HEK293T (cell line): ENCODE data around the gene GPBP1.
A peak's percentile ranks its signal among the peaks of the same experiment; 100 is the strongest.
"Not testable (repeated sequence)": the region's sequence is repeated elsewhere in the genome, so short reads cannot be mapped to it uniquely, and the experiment has no call there.

ENCODE experiments used
- CTCF ChIA-PET: fragments of 350-600 bp; formaldehyde crosslinking; extraction: SDS; loops from one replicate; lab custom pipeline; 2021; ENCODE audit warnings: antibody characterized with exemption, inconsistent platforms; lab: Yijun Ruan, JAX
- POLR2A ChIA-PET: fragments of 350-600 bp; formaldehyde crosslinking; extraction: SDS; loops from one replicate; lab custom pipeline; 2020; ENCODE audit warnings: antibody characterized with exemption, inconsistent platforms; lab: Yijun Ruan, JAX
- DNase-seq: peaks from one replicate; pipeline ENCODE4 v3.0.0; 2012; ENCODE audit warnings: mixed read lengths; ENCODE audit errors: extremely low spot score
- ARNT ChIP-seq: fragments of 450-650 bp; IDR thresholded peaks from 2 replicates; pipeline ENCODE4 v1.6.1; 2017; ENCODE audit warnings: mild to moderate bottlenecking
- BHLHE40 ChIP-seq: fragments of 450-650 bp; IDR thresholded peaks from 2 replicates; pipeline ENCODE4 v1.6.1; 2016; ENCODE audit warnings: mild to moderate bottlenecking, moderate library complexity, borderline replicate concordance
- CTBP1 ChIP-seq: fragments of 450-650 bp; IDR thresholded peaks from 2 replicates; pipeline ENCODE4 v1.6.1; 2016; ENCODE audit warnings: borderline replicate concordance
- ELF4 ChIP-seq: fragments of 450-650 bp; IDR thresholded peaks from 2 replicates; pipeline ENCODE4 v1.6.1; 2017; ENCODE audit warnings: antibody characterized with exemption
- FOXA1 ChIP-seq: fragments of 450-650 bp; IDR thresholded peaks from 2 replicates; pipeline ENCODE4 v1.6.1; 2016; ENCODE audit warnings: mild to moderate bottlenecking
- FOXK2 ChIP-seq: fragments of 450-650 bp; IDR thresholded peaks from 2 replicates; pipeline ENCODE4 v1.6.1; 2016; ENCODE audit warnings: mild to moderate bottlenecking
- FOXM1 ChIP-seq: fragments of 450-650 bp; IDR thresholded peaks from 2 replicates; pipeline ENCODE4 v1.6.1; 2017; ENCODE audit warnings: mild to moderate bottlenecking, borderline replicate concordance
- HDGF ChIP-seq: fragments of 450-650 bp; IDR thresholded peaks from 2 replicates; pipeline ENCODE4 v1.6.1; 2017; ENCODE audit warnings: antibody characterized with exemption, borderline replicate concordance
- L3MBTL2 ChIP-seq: fragments of 450-650 bp; conservative IDR thresholded peaks from 2 replicates; pipeline ENCODE4 v1.6.1; 2016; ENCODE audit warnings: mild to moderate bottlenecking
- LEF1 ChIP-seq: fragments of 450-650 bp; IDR thresholded peaks from 2 replicates; pipeline ENCODE4 v1.6.1; 2017; ENCODE audit warnings: mild to moderate bottlenecking, borderline replicate concordance
- NFRKB ChIP-seq: fragments of 450-650 bp; IDR thresholded peaks from 2 replicates; pipeline ENCODE4 v1.6.1; 2016; ENCODE audit warnings: mild to moderate bottlenecking, moderate library complexity
- SP1 ChIP-seq: fragments of 450-650 bp; IDR thresholded peaks from 2 replicates; pipeline ENCODE4 v1.6.1; 2017
- SUZ12 ChIP-seq: fragments of 450-650 bp; IDR thresholded peaks from 2 replicates; pipeline ENCODE4 v1.6.1; 2016; ENCODE audit warnings: mild to moderate bottlenecking
- TARDBP ChIP-seq: fragments of 450-650 bp; IDR thresholded peaks from 2 replicates; pipeline ENCODE4 v1.6.1; 2016
- ZNF384 ChIP-seq: fragments of 450-650 bp; IDR thresholded peaks from 2 replicates; pipeline ENCODE4 v1.6.1; 2016
- TF ChIP-seq, protein P1 (sequence below): fragments of 450-650 bp; IDR thresholded peaks from 2 replicates; pipeline ENCODE4 v1.6.1; 2016

Gene GPBP1

GRCh38 chr5:57267805-57268204 is 93.9 kb downstream of the GPBP1 start:
- no peak for DNase-seq
- ChIA-PET POLR2A (no interaction called here), CTCF (no interaction called here)
- no peak for TF ChIP-seq BHLHE40

DNA sequence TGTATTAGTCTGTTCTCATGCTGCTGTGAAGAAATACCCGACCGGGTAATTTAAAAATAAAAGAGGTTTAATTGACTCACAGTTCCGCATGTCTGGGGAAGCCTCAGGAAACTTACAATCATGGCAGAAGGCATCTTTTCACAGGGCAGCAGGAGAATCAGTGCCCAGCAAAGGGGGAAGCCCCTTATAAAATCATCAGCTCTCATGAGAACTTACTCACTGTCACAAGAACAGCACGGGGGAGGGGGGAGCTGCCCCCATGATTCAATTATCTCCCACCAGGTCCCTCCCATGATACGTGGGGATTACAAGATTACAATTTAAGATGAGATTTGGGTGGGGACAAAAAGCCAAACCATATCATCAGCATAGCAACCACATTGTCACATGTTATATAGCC is 102.5 kb downstream of the GPBP1 start:
- POLR2A ChIA-PET: no interaction called here
- DNase-seq: no peak
- TF ChIP-seq CTBP1 (no peak), FOXK2 (no peak), FOXA1 (no peak), TARDBP (no peak), HDGF (no peak), SP1 (no peak)
- CTCF ChIA-PET: no interaction called here

DNA sequence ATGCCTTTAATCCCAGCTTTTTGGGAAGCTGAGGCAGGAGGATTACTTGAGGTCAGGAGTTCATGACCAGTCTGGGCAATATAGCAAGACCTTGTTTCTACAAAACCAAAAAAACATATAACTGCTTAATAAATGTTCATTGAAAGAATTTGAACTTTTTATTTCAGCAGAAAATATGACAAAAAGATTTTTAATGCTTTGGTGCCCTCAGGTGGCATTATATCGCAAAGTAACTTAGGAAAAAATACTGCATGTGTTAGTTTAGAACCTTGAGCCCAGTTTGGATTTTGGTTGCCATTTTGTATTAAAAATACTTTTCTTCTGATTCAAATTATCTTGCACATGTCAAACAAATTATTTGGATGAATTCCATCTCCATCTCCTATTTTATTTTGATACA is 103.2 kb downstream of the GPBP1 start:
- ChIA-PET POLR2A (no interaction called here), CTCF (no interaction called here)
- no peak for DNase-seq
- TF ChIP-seq HDGF: no peak
- TF ChIP-seq ARNT: no peak
- no peak for TF ChIP-seq ZNF384
- TF ChIP-seq, protein P1, sequence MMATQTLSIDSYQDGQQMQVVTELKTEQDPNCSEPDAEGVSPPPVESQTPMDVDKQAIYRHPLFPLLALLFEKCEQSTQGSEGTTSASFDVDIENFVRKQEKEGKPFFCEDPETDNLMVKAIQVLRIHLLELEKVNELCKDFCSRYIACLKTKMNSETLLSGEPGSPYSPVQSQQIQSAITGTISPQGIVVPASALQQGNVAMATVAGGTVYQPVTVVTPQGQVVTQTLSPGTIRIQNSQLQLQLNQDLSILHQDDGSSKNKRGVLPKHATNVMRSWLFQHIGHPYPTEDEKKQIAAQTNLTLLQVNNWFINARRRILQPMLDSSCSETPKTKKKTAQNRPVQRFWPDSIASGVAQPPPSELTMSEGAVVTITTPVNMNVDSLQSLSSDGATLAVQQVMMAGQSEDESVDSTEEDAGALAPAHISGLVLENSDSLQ: no peak
- no peak for TF ChIP-seq CTBP1
- TF ChIP-seq SUZ12: no peak
- TF ChIP-seq TARDBP: no peak
- TF ChIP-seq NFRKB: no peak
- no peak for TF ChIP-seq LEF1
- no peak for TF ChIP-seq FOXK2

DNA sequence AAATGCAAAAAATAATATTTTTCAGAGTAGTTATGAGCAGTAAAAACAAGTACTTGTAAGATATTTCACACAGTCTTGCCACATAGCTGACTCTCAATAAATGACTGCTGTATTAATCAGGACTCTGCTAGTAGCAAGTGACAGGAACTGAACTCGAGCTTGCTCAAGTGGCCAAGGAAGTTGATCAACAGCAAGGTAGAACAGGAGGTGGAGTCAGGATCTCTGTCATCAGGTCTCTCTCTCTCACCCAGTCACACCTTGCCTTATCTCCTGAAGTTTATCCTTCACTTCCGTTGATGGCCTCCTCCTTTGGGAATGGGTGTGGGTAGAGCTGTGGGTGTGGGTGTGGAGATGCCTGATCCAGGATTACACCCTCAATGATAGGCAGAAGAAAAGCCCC is 107.0 kb downstream of the GPBP1 start:
- CTCF ChIA-PET: no interaction called here

GRCh38 chr5:57285084-57285483 is 111.2 kb downstream of the GPBP1 start:
- POLR2A ChIA-PET, DNase-seq, CTCF ChIA-PET: not testable (repeated sequence)

More for the DNA sequence above, 107.0 kb downstream of the GPBP1 start:
- TF ChIP-seq CTBP1: no peak
- TF ChIP-seq FOXM1: no peak
- TF ChIP-seq SP1: no peak
- TF ChIP-seq, protein P1: no peak
- TF ChIP-seq FOXK2: no peak
- no peak for TF ChIP-seq SUZ12
- TF ChIP-seq ELF4: no peak
- no peak for TF ChIP-seq FOXA1
- TF ChIP-seq ARNT: no peak
- POLR2A ChIA-PET: no interaction called here
- no peak for DNase-seq

DNA sequence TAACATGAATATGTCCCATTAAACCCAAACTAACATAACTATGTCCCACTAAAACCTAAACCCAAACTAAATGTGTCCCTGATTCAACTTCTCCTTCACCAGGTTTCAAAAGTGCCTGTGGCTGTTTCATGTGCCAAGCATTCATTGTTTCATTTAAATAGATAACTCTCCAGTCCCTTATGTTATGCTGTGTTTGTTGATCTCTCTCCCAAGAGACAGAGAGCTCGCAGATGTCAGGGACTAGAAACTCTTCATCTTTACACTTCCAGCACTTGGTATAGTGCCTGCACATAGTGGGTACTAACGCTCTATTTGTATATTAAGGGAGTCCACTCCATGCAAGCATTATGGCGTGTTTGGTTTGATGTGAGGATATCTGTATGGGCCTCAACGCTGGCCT is 118.0 kb downstream of the GPBP1 start:
- ChIA-PET CTCF (interaction anchor here (0.6 kb wide), 1 partner anchor 348 kb away, joined by 3 read pairs; no protein-coding TSS in a partner anchor), POLR2A (no interaction called here)
- no peak for TF ChIP-seq FOXA1
- DNase-seq: no peak

DNA sequence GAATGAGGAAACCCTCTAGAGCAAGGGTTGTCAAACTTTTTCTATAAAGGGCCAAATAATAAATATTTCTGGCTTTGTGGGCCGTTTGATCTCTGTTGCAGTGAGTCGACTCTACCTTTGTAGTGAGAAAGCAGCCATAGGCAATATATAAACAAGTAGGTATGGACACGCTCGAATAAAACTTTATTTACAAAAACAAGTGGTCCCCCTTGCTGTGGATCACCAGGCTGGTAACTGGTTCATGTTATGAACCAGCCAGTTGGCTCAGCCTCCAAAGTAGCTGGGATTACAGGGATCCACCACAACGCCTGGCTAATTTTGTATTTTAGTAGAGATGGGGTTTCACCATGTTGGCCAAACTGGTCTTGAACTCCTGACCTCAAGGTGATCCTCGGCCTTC is 118.5 kb downstream of the GPBP1 start:
- ChIA-PET CTCF (no interaction called here), POLR2A (no interaction called here)
- TF ChIP-seq HDGF: no peak
- TF ChIP-seq LEF1: no peak
- TF ChIP-seq L3MBTL2: no peak
- TF ChIP-seq CTBP1: no peak
- no peak for TF ChIP-seq ELF4
- TF ChIP-seq, protein P1: no peak
- no peak for TF ChIP-seq FOXK2
- no peak for TF ChIP-seq SP1
- no peak for TF ChIP-seq ZNF384
- TF ChIP-seq FOXA1: no peak
- DNase-seq: no peak

GRCh38 chr5:57298295-57298984 is 124.6 kb downstream of the GPBP1 start:
- CTCF ChIA-PET: interaction anchor here (0.6 to 1.9 kb wide), 11 partner anchors 9 to 1174 kb away, joined by 3 to 8 read pairs (median 4); no protein-coding TSS in a partner anchor
- no peak for TF ChIP-seq CTBP1
- no peak for TF ChIP-seq ARNT
- no peak for TF ChIP-seq FOXM1
- no peak for TF ChIP-seq HDGF
- no peak for TF ChIP-seq SUZ12
- TF ChIP-seq TARDBP: no peak
- TF ChIP-seq SP1: no peak
- no peak for TF ChIP-seq BHLHE40
- no peak for TF ChIP-seq NFRKB
- TF ChIP-seq LEF1: no peak
- TF ChIP-seq FOXK2: no peak
- TF ChIP-seq, protein P1: no peak
- no peak for TF ChIP-seq FOXA1
- no peak for TF ChIP-seq ZNF384
- DNase-seq: peak; percentile 67
- POLR2A ChIA-PET: no interaction called here
